NCI-H526 (cell line): ENCODE measurements around the gene NPHP4.

Source experiments
- DNase-seq, 2 experiments: peaks; one replicate each; lab custom pipeline; 2025; lab: John Stamatoyannopoulos, UW

NPHP4 gene

DNA sequence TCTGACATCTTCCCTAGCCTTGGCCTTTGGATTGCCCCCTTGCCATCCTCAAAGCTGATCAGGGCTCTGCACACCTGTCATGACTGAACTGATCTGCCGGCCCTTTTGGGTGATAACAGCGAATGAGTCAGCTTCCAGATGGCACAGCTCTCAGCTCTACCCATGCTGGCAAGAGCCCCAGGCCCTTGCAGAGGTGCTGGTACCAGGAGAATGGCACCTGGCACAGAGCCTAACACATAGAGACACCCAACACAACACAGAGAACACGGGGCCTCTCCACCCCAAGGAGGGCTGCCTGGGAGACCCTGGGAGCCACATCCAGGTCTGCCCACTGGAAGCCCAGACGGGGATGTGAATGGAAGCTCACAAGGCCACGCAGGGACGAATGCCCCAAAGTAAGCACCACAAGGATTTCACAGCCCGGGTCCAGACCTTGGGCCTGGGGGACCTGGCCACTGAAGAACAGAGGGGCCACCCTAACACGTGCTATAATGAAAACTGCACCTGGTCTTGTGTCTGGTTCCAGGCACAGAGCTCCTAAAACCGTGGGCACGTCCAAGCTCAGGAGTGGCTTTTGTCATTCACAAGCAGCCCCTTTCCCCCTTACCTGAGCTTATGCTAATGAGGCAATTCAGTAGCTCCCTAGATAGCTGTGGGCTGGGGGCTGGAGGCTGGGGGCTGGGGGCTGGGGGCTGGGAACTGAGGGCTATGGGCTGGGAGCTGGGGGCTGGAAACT, 160.5 kb downstream of the NPHP4 start:
- no peak for DNase-seq

DNA sequence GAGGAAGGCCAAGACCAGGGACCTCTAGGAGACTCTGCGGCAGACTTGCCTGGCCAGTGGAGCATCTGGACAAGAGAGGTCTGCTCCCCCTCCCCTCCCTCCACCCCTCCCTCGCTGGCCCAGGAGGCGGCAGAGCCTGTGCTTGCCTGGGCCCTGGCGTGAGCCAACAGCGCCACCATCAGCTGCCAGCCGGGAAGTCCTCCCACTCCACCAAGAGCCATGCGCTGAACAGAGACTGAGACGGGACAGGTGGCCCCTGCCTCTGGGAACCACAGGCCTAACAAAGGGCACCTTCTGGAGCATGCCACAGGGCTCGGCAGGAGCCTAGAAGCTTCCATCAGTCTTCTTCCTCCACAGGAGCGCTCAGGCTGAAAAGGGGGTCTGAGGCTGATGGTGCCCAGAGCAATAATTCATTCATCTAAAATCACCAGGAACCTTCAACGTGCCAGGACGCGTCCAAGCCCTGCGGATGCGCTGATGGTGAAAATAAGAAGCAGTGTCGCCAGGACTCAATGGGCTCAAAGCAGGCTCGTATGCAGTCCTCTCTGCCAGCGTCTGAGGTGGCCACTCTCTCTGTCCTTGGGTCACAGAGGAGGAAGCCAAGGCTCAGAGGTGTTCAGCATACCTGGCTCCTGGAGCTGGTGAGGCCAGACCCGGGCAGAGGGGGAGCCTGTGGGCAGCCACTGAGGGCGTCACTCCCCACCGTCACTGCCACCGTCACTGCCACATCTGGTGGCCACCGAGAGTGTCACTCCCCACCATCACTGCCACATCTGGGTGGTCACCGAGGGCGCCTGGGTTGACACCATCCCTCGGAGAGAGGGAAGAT, 161.2 kb downstream of the NPHP4 start:
- peak in 1 of 2 experiments; percentile 56 for DNase-seq

DNA sequence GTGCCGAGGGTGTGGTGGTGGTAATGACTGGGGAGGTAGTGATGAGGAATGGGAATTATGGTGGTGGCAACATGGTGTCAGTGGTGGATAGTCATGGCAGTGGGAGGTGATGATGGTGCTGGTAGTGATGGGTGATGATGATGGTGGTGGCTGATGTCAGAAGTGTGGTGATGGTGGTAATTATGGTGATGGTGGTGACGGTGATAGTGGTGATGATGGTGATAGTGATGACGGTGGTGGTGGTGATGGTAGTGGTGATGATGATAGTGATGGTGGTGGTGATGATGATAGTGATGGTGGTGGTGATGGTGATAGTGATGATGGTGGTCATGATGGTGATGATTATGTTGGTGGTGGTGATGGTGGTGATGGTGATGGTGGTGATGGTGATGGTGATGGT, 162.8 kb downstream of the NPHP4 start:
- DNase-seq: no peak

DNA sequence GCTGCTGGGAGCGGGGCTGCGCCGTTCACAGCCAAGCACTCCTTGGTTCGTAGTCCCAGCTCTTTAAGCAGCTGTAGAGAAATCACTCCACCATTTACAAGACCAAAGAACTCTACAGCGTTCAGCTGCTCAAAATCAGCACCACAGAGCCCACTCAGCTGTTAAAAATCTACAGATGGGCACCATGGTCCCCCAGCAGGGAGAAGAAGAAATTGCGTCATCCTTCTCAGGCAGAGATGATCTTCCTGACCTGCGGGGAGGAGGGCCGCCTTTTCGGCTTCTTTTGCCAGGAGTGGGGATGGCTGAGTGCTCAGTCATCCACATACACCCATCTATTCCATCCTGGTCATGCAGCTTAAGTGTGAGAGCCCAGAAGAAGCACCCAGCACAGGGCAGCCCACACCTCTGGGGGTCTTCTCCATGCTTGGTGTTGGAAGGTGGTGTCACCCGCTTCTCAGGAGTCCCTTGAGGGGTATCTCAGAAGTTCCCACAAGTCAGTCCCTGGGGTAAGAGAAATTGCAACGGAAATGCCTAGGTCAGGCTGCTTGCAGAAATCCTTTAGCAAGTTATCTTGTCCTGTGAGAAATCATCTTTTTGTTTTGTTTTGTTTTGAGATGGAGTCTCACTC, 163.8 kb downstream of the NPHP4 start:
- no peak for DNase-seq

DNA sequence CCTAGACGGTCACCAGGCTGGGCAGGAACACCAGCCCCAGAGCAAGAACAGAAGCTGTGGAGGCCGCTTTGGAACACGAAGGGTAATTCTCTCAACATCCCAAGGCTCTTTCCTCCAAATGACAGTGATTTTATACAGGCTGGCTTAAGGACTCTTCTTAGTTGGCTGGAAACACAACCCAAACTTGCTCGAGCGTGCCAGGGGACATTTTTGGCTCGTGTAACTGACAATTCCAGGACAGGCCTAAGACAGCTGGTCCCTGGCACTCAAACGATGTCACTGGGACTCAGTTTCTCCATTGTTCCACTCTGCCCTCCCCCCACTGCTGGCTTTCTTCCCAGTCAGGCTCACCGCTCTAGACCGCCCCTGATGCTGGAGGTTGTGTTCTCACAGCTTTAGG, 164.7 kb downstream of the NPHP4 start:
- no peak for DNase-seq

DNA sequence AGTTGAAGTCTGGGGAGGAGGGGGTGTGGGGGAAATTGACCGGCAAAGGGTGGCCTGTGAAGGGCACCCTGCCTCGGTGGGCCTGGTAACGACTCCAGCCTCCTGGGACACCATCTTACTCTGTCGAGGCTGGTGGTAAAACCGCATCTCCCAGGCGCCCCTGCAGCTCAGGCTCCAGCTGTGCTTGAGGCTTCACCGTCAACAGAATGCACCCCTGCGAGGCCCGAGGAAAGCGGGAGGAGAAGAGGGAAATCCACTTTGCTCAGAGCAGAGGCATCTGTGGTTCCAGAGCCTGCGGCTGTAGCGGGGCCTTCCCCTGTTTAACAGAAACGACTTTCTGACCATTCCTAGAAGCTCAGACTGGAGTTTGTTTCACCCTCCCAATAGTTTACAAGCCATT, 165.6 kb downstream of the NPHP4 start:
- no peak for DNase-seq

DNA sequence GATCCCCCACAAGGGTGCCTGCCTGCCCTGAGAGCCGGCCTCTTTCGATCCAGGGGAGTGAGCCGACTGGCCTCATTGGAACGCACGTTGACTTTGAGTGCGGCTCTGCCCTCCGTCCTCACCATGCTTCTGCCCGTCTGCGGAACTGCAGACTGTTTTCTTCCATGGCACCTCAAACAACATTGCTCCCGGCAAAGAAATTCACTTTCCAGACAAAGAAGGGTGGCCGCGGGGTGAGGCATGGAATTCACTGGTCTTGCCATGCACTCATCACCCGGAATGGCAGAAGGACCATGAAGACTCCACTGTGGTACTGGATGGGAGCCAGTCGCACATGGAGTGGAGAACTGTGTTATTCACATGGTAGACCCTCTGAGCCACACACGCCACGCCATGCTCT, 169.5 kb downstream of the NPHP4 start:
- no peak for DNase-seq

DNA sequence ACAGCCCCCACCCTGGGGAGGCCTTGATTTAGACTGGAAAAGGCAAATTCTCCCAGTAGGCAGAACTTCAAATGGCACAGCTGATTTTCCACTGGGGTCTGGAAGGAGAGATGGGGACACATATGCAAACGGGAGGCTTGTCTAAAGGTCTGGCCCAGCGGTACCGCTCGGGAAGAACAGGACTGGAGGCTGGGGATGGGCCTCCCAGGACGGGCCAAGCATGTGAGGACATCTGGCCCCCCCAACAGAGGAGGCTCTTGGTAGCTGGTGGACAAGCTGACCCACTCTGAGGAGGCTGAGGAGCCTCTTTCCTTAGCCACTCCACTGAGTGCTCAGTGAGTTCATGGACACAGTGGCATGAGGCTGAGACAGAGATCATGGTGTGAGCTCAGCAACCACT, 170.0 kb downstream of the NPHP4 start:
- DNase-seq: no peak

DNA sequence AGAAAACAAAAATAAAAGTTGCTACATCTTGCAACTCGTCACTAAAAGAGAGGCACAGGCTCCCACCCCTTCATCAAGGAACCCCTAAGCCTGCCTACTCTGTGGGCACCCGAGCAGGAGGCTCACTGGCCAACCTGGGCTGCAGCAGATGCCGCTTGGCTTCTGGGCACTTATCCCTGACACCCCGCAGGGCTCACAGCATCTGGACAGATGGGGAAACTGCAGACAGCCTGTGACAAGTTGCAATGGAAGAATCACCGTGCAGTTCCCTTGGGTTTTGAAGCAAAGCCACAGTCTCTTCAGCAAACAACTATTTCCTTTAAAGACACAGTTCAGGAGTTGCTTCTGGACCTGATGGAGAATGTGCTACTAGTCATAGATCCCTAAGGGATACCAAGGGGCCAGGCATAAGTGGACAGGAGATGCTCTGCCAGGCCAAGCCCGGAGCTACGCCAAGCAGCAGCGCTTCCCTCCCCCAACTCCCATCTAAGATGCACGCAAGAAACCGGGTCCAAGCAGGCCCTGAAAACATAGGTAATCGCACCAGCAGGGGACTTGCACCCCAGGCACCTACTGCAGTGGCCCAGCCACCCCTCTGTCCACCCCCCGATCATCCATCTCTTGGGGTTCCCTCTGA, 170.6 kb downstream of the NPHP4 start:
- no peak for DNase-seq

DNA sequence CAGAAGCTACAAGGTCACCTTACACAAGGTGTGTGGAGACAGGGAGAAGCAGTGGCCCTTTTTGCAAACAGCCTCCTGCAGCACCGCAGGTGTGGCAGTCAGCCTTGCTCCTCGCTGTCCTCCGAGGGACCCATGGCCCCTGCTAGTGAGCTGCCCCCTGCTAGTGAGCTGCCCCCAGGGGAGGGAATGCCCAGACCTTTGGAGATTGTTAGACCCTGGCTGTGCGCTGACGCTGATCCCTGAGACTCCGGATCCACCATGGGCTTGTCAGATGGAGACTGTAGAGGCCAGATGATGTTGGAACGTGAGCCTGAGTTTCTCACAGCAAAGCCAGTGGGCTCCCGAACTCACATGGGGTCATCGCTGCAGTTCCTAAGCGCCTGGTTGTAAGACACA, 172.2 kb downstream of the NPHP4 start:
- DNase-seq: no peak

DNA sequence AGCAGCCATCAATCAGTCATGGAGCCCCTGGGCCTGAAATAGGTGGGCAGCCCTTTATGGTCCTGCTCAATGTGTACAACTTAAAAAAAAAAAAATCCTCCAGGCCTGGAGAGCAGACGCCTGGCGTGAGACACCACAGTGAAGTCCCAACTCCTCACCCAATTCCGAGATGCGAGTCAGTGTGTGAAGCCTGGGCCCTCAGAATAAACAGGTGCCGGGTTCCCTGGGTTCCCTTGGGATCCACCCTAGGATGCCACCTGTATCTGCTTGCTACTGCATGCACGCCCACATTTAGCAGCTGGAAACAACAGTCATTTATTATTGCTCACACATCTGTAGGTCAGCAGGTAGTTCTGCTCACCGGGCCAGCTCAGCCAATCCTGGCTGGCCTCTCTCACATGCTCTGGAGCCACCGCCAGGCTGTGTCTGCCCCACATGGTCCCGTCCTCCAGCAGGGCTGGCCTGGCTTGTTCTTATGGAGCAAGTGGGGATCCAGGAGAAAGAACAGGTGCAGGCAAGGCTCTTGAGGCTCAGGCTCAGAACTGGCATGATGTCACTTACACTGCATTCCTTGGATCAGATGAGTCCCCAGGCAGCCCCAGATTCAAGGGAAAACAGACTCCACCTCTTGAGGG, 172.7 kb downstream of the NPHP4 start:
- DNase-seq: no peak

DNA sequence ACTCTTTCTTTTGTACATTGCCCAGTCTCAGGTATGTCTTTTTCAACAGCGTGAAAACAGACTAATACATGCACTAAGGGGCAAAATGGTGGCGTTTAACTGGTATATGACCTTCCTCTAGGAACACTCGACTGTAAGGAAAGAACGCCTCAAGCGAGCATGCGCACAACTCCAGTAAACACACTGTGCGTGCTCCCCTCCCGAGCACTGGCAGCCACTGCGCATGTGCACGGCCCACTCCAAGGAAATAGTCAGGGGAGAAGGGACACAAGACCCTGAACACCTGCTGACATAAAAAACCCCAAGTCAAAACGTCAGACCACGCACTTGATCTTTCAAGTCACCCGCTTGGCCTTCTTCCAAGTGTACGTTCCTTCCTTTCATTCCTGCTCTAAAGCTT, 173.5 kb downstream of the NPHP4 start:
- no peak for DNase-seq

DNA sequence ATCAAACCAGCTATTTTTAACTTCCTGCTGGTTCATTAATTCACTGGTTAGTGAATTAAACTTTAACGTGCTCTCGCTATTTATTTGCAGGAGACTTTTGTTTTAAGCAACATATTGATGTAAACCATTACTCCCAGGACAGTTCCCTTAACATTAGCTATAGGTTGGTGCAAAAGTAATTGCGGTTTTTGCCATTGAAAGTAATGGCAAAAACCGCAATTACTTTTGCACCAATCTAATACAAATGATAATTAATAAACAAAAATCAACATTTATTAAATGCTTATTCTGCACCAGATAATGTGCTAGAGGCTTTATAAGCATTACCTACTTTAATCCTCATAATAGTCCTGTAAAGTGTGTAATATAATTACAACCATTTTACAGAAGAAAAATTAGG, 176.5 kb downstream of the NPHP4 start:
- DNase-seq: no peak

DNA sequence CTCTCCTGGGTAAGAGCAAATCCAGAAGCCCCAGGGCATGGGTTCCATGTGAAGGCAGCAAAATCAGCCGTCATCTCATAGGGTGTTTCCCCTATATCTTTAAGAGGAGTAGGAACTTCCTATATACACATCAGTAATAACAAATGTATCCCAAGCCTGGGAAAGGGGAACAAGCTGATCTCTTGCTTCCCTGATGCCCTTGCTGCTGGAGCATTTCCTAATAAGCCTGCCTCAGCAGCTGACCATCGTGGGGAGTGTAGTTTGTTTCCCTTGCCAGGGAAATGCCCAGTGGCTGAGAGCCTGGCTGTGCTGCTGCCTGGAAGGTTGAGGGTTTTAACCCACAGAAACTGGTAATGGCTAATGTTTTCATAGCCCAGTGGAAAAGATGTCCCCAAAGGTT, 177.0 kb downstream of the NPHP4 start:
- no peak for DNase-seq

DNA sequence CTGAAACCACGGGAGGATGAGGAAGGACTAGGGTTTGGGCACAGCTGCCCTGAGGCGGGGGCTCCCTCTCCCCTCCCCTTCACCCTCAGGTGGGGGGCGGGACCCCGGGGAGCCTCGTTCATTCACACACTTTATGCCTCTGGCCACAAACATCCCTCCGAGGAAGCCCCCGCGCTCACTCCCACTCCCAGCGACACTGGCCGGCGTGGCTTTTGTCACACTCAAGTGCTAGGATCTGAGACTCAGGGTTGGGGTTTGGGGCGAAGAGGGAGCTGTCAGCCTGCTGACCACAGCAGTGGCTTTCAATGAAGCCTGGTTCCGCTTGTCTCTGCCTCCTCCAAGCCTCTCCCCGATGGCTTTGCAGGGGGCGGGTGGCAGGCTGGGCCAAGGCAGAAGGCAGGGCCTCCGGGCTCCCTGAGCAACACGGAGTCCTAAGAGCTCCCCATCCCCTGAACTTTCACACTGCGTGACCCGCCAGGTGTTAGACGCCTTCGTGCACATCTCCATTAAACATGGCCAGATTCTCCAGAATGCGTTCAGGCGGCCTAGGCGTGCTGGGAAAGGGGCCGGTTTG, 178.1 kb downstream of the NPHP4 start:
- no peak for DNase-seq

DNA sequence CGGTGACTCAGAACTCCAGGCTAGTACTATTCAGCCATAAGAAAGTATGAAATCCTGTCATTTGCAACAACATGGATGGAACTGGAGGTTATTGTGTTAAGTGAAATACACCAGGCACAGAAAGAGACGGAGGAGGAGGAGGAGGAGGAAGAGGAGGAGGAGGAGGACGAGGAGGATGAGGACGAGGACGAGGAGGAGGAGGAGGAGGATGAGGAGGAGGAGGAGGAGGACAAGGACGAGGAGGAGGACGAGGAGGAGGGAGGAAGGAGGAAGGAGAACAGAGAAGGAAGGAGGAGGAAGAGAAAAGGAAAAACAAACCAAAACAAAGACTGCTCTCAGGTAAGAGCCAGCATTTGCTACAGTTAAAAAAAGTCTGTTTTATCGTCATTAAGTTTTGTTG, 178.7 kb downstream of the NPHP4 start:
- no peak for DNase-seq
